AG20443 (cell line): ENCODE data around the gene TUBA8.
"Not testable (repeated sequence)": the region's sequence is repeated elsewhere in the genome, so short reads cannot be mapped to it uniquely, and the experiment has no call there.

Experiments used
- DNase-seq: peaks from one replicate; pipeline ENCODE4 v3.0.0; 2012; ENCODE audit warnings: low spot score, mixed read lengths

TUBA8 gene

DNA sequence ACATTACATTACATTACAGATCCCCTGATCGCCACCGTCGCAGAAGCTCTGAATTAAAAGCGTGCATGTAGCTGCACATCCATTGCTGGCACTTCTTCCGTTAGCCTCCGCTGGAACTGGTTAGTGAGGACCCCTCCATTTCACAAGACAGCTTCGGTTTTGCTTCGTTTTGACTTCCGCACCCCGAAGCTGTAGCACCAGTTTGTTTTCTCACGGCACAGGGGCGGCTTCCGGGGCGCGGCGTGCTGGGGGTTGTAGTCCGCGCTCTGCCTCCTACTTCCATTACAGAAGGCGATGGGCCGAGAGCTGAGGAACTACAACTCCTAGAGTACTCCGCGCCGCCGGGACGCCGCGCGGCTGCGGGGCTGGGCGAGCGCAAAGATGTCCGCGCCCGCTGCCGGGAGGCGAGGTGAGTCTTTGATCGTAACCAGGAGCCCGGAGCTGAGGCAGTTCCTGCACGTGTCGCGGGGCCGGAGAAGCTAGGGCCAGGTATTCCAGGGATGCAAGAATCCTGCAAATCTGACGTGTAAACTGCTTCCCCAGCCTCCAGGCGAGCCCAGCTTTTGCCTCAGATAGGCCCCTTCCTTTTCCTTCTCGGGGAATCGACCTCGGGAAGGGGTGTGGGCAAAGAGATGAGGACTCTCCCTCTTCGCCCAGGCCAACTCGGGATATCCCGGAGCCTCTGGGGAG is 32.8 kb upstream of the TUBA8 start, which contains the start of gene PEX26:
Gene PEX26 (plus strand): TSS at position 352 of the 690 bp plus-strand sequence. CDS start 387 bp downstream, outside the sequence.
- peak; percentile 97 for DNase-seq

DNA sequence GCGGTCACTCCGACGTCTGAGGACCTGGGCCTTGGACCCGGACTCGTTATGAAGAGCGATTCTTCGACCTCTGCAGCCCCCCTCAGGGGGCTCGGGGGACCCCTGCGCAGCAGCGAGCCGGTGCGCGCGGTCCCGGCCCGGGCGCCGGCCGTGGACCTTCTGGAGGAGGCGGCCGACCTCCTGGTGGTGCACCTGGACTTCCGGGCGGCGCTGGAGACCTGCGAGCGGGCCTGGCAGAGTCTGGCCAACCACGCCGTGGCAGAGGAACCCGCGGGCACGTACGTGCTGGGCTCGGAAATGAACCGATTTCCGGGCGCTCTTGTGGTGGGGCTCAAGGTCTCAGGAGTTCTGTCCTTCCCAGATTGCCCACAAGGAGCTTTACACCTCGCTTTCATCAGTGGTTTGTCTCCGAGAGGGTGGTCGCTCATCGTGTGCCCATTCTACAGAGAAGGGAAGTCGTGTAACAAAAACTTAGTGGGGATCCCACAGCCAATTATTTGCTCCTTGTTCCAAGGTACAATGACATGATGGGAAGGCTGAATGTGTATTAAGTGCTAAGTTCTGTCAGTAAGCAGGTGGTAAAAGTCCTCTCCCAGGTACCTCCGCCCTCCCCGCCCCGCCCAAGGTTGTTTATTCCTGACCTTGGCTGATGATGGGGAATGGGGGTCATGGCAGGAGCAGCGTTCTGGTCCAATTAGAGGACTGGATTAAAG is 32.1 kb upstream of the TUBA8 start:
- DNase-seq, result peak; percentile 40

DNA sequence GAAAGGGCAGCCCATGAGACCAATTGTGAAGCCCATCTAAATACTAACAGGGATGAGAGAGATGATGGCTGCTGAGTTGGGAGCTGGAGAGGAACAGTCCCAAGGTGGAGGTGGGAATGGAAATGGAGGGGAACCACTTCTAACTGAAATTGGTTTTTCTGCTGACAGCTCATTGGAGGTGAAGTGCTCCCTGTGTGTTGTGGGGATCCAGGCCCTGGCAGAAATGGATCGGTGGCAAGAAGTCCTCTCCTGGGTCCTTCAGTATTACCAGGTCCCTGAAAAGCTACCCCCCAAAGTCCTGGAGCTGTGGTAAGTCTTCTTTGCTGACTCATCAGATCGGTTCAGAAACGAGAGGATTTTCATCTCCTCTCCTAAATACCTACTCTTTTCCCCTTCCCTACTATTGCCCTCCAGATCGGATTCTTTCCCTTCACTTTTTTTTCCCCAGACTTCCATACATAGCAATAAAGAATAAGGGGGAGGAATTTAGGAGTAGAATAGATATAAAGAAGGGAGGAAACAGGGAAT is 30.8 kb upstream of the TUBA8 start:
- DNase-seq, result no peak

- DNase-seq, result no peak
Observed at GRCh38 chr22:18081416-18081815, 29.2 kb upstream of the TUBA8 start.

DNA sequence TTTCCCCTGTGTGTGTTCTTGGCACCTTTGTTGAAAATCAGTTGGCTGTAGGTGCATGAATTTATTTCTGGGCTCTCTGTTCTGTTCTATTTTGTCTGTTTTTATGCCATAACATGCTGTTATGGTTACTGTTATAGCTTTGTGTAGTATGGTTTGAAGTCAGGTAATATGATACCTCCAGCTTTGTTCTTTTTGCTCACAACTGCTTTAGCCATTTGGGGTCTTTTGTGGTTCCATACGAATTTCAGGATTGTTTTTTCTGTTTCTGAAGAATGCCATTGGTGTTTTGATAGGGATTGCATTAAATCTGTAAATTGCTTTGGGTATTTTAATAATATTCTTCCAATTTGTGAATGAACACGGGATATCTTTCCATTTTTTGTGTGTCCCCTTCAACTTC is 28.1 kb upstream of the TUBA8 start:
- DNase-seq, result no peak

GRCh38 chr22:18083406-18083805 is 27.2 kb upstream of the TUBA8 start:
- no peak for DNase-seq

- DNase-seq, result peak; percentile 56
Observed at GRCh38 chr22:18085188-18085587, 25.4 kb upstream of the TUBA8 start.

GRCh38 chr22:18087350-18087855 is 23.2 kb upstream of the TUBA8 start:
- no peak for DNase-seq

DNA sequence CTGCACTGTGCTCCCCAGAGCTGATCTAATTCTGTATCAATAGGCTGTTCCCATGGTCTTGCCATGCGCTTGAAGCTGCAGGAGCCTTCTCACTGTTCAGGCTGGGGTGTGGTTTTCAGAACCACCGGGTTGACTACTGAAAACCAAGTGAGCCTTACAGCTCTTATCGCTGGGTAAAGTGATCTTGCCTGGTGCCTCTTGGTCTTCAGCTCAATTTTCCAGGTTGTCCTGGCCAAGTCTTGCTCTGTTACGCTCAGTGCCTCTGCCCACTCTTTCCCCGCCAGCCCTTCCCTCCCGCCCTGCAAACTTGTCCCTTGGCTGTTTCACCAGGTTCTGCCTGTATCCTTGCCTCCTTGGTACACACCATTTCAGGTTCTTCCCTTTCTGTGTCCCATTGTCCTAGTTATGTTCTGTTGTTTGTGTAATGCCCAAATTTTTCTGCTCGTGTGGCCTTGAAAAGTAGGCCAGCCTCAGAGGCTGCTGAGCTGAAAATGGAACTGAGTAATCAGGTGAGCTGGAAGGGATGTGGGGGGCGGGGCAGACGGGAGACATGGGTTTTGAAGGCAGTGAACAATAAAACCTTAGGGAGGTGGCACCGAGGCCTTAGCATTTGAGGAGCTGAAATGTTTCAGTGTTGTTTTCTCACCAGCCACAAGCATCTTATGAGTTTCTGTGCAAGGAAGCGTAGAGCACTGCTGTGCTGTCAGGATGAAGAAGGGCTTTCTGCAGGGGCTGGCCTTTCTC is 21.6 kb upstream of the TUBA8 start:
- DNase-seq, result no peak

- DNase-seq, result no peak
Observed at GRCh38 chr22:18090286-18090685, 20.3 kb upstream of the TUBA8 start.

GRCh38 chr22:18091478-18091877 is 19.1 kb upstream of the TUBA8 start:
- DNase-seq, result no peak

DNA sequence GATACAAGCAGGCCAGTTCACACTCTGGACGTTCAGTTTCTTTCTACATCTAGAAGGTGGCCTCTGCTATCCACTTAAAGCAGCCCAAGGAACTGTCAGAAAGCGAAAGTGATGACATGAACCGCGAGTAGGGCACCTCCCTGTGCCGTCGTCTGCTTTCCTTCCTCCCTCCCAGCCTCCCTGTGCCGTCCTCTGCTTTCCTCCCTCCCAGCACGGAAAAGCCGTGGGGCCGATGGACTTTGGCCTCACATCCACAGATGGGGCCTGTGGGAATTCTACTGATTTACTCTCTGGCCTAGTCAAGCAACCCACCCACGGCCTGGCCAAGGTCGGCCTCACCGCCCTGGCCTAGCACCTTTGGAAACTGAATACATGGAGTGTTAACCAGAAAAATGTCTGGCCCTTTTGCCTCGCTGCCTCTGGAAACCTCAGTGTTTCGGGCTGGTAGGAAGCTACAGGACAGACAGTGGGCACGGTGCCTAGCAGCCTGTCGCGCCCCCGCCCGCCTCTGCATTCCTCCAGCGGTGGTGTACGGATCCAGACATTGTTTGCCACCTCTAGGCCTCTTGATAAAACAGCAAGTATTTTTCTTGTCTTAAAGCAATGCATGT is 18.6 kb upstream of the TUBA8 start:
- DNase-seq, result peak; percentile 83

GRCh38 chr22:18093661-18094060 is 16.9 kb upstream of the TUBA8 start:
- DNase-seq, result no peak

- no peak for DNase-seq
Observed at GRCh38 chr22:18095101-18095805, 15.4 kb upstream of the TUBA8 start.

DNA sequence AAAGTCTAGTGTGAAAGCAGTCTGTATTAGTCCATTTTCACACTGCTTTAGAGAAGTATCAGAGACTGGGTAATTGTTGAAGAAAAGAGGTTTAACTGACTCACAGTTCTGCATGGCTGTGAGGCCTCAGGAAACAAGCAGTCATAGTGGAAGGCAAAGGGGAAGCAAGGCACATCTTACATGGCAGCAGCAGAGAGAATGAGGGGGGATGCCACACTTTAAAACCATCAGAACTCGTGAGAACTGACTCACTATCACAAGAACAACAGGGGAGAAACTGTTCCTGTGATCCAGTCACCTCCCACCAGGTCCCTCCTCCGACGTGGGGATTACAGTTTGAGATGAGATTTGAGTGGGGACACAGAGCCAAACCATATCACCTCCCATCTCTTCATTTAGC is 13.8 kb upstream of the TUBA8 start:
- DNase-seq, result no peak

GRCh38 chr22:18100781-18101180 is 9.8 kb upstream of the TUBA8 start:
- no peak for DNase-seq

DNA sequence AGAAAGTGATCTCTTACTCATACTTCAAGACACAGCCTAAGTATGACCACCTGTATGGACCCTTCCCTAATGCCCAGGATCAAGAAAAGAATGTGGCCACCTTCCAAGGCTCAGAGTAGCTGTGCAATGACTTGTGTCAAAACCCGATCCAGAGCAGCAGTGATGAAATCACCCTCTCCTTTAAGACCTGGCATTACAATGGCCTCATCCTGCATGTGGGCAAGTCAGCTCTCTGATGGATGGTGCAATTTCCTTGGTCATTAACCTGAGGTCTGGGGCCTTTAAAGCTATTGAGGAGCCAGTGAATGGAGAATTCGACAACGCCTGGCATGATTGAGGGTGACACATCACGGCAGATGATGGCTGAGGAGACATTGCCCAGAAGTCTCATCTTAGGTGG is 9.1 kb upstream of the TUBA8 start:
- DNase-seq, result no peak

DNA sequence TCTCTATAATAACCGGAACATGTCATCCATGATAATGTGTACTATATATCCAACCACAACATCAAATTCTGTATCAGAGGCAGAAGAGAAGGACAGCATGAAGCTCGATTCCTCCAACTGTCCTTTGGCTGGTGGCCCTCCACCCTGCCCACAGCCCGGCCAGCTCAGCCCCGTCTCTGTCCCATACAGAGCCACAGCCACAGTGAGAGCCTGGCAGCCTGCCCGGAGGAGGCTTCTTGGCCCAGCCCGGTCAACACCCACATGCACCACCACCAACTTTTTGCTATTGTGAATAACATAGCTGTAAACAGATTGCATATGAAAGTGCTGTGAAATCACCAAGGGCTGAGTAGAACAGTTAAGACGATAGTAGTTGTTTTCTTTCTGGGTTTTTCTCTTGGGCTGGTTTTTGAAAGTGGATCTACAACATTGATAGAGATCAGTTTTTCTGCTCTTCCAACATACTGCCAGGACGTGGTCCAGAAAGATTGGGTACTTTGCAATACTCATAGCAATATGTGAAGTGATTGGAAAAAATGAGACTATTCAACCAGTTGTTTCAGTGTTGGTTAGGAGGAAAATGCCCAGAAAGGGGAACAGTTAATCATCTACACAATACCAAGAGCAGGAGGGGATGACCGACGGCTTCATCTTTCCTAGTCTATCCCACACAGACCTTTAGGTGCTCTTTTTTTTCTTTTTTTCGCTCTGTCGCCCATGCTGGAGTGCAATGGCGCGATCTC is 6.9 kb upstream of the TUBA8 start:
- DNase-seq, result no peak

DNA sequence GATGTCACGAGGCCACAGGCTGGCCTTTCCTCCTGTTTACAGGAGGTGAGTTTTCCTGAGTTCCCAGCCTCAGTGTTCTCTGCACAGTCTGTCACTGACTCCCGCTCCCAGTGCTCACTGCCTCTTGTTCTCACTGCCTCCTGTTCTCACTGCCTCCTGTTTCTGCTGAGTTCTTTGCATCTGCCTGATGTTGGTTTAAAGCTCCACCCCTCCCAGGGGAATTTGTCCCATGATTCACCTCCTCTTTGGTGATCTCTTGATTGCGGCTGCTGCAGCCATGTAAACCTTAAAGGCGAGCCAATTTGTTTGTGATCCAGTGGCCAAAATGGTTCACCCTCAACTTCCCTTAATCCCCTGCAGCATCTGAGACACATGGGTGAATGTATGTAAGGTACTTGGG is 6.0 kb upstream of the TUBA8 start:
- peak; percentile 23 for DNase-seq

GRCh38 chr22:18105981-18106380 is 4.6 kb upstream of the TUBA8 start:
- DNase-seq, result not testable (repeated sequence)
